ENCODE data around the gene BAHCC1.

The BAHCC1 gene

GRCh38 chr17:81386646-81387099 is 8.6 kb upstream of the BAHCC1 start:
- no peak for DNase-seq (ENCODE audit: low spot score)

- DNase-seq (ENCODE audit: low spot score) = no peak
Observed at GRCh38 chr17:81387100-81388090, 7.9 kb upstream of the BAHCC1 start.

- DNase-seq (ENCODE audit: low spot score) = no peak
Observed at GRCh38 chr17:81388091-81388611, 7.1 kb upstream of the BAHCC1 start.

GRCh38 chr17:81388612-81389367 is 6.5 kb upstream of the BAHCC1 start:
- peak; percentile 93 for DNase-seq (ENCODE audit: low spot score)

- DNase-seq (ENCODE audit: low spot score) = no peak
Observed at GRCh38 chr17:81389585-81389984, 5.7 kb upstream of the BAHCC1 start.

GRCh38 chr17:81390029-81390872 is 5.0 kb upstream of the BAHCC1 start:
- no peak for DNase-seq (ENCODE audit: low spot score)

GRCh38 chr17:81390873-81391255 is 4.4 kb upstream of the BAHCC1 start:
- no peak for DNase-seq (ENCODE audit: low spot score)

- DNase-seq (ENCODE audit: low spot score) = no peak
Observed at GRCh38 chr17:81391293-81391935, 3.8 kb upstream of the BAHCC1 start.

- DNase-seq (ENCODE audit: low spot score) = no peak
Observed at GRCh38 chr17:81391936-81392908, 3.0 kb upstream of the BAHCC1 start.

GRCh38 chr17:81392909-81393654 is 2.2 kb upstream of the BAHCC1 start:
- DNase-seq (ENCODE audit: low spot score) = peak; percentile 64

GRCh38 chr17:81393684-81394376 is 1.4 kb upstream of the BAHCC1 start:
- peak; percentile 100 for DNase-seq (ENCODE audit: low spot score)

- no peak for DNase-seq (ENCODE audit: low spot score)
Observed at GRCh38 chr17:81394377-81394920, 808 bp upstream of the BAHCC1 start.

- peak; percentile 66 for DNase-seq (ENCODE audit: low spot score)
Observed at GRCh38 chr17:81395600-81396277, 482 bp downstream of the BAHCC1 start.

GRCh38 chr17:81396278-81396721 is 1.0 kb downstream of the BAHCC1 start:
- DNase-seq (ENCODE audit: low spot score) = no peak

- DNase-seq (ENCODE audit: low spot score) = peak; percentile 69
Observed at GRCh38 chr17:81396722-81397313, 1.6 kb downstream of the BAHCC1 start.

GRCh38 chr17:81397314-81398175 is 2.3 kb downstream of the BAHCC1 start:
- DNase-seq (ENCODE audit: low spot score) = peak; percentile 81

All from SK-N-DZ (cell line).